ENCODE measurements around the gene RAMP1. TPM values are rescaled to one million over a fixed set of nuclear protein-coding genes. Genes with fewer than 3 reads are reported as not detected.

Gene RAMP1
- total RNA-seq, 1 experiment from 2014 or later: 23.4 TPM

GRCh38 chr2:237915576-237915975 is 56.2 kb downstream of the RAMP1 start:
- no peaks in the 10 kb centered on the region for H3K36me3 ChIP-seq (ENCODE audit: control insufficient read depth in 1 of 2, insufficient read depth in 2 of 2, low read length in 2 of 2)
- peaks cover 0 to 3% of the 10 kb centered on the region in 2 experiments; a peak in 1 of 4 replicates for H3K9me3 ChIP-seq (ENCODE audit: control insufficient read depth in 1 of 2, insufficient read depth in 1 of 2, low read depth in 1 of 2, low read length in 2 of 2)
- H3K79me2 ChIP-seq (ENCODE audit: insufficient read depth, low read length): no peaks in the 10 kb centered on the region
- no peak overlapping the region for H3K4me3 ChIP-seq (replicated peaks in 1 of 2; ENCODE audit: low read depth in 1 of 2, low read length in 2 of 2)
- no peak overlapping the region for H3K27ac ChIP-seq (ENCODE audit: low read depth, low read length)
- no peak overlapping the region for H3K9ac ChIP-seq (ENCODE audit: low read length)
- H3K9me2 ChIP-seq (ENCODE audit: insufficient read depth): no peaks in the 10 kb centered on the region
- CTCF ChIA-PET: no interaction called here
- H3K4me2 ChIP-seq (ENCODE audit: low read length): no peak overlapping the region
- intact Hi-C loops (cut with micrococcal nuclease): no loop called here
- POLR2A ChIA-PET: no interaction called here
- no peak for TF ChIP-seq SP1 (IDR thresholded peaks at IDR 0.05; ENCODE audit: low read depth)
- TF ChIP-seq POLR2A (IDR thresholded peaks at IDR 0.05; ENCODE audit: borderline replicate concordance, extremely low read depth, insufficient read depth, insufficient read length): no peak
- TF ChIP-seq ZNF274 (IDR thresholded peaks at IDR 0.05; ENCODE audit: low read depth, low read length): no peak
- TF ChIP-seq MAX (IDR thresholded peaks at IDR 0.05): no peak
- no peak for TF ChIP-seq SIN3A (IDR thresholded peaks at IDR 0.05; ENCODE audit: low read depth)
- no peak for TF ChIP-seq EZH2 (IDR thresholded peaks at IDR 0.05)
- TF ChIP-seq CBX3 (IDR thresholded peaks at IDR 0.05; ENCODE audit: low read depth): no peak
- TF ChIP-seq SRF (IDR thresholded peaks at IDR 0.05; ENCODE audit: low read depth): no peak
- no peak for TF ChIP-seq EZH2phosphoT487 (IDR thresholded peaks at IDR 0.05; ENCODE audit: borderline replicate concordance)
- no peak for TF ChIP-seq TCF7L2 (IDR thresholded peaks at IDR 0.05; ENCODE audit: borderline replicate concordance, extremely low read depth, insufficient read depth, insufficient read length)
- no peak for TF ChIP-seq FOSL1 (IDR thresholded peaks at IDR 0.05; ENCODE audit: low read depth)
- no peak for TF ChIP-seq JUND (IDR thresholded peaks at IDR 0.05)
- TF ChIP-seq ZFX (IDR thresholded peaks at IDR 0.05): no peak
- TF ChIP-seq REST (IDR thresholded peaks at IDR 0.05; ENCODE audit: low read depth): no peak
- TF ChIP-seq ELF1 (IDR thresholded peaks at IDR 0.05; ENCODE audit: borderline replicate concordance, low read depth): no peak
- no peak for TF ChIP-seq RAD21 (IDR thresholded peaks at IDR 0.05; ENCODE audit: low read depth)
- H3K27me3 ChIP-seq (ENCODE audit: insufficient read depth, low read length): no peaks in the 10 kb centered on the region
- no peak overlapping the region for H2AFZ ChIP-seq (ENCODE audit: low read depth, low read length, poor library complexity, severe bottlenecking)
- no TSS peak for BruUV-seq (replicated peaks)
- no peaks in the 10 kb centered on the region for H4K20me1 ChIP-seq (ENCODE audit: insufficient read depth)
- DNase-seq (ENCODE audit: low read depth, low spot score) (no peak), ATAC-seq (no peak)
- RAD21 ChIA-PET (ENCODE audit: low non-redundant PET in 1 of 2, low total read pairs in 2 of 2, uncharacterized antibody in 2 of 2, unreplicated experiment in 2 of 2): no interaction called here
- no peaks in the 10 kb centered on the region; a peak in 1 of 4 replicates for H3K4me1 ChIP-seq (ENCODE audit: control insufficient read depth in 1 of 2, insufficient read depth in 2 of 2, low read length in 2 of 2)
